Activated naive CD8-positive, alpha-beta T cell treated with anti-CD3 and anti-CD28 coated beads, Interleukin-2, amount 50 U/mL, for 16 hours (primary cell): ENCODE measurements around the gene PRSS53.

Experiments used
- DNase-seq: peaks from one replicate; pipeline ENCODE4 v3.0.0-alpha.2; 2020; ENCODE audit warnings: low read depth, low spot score

PRSS53 gene

GRCh38 chr16:31078597-31079341 is 10.0 kb downstream of the PRSS53 start:
- no peak for DNase-seq

DNA sequence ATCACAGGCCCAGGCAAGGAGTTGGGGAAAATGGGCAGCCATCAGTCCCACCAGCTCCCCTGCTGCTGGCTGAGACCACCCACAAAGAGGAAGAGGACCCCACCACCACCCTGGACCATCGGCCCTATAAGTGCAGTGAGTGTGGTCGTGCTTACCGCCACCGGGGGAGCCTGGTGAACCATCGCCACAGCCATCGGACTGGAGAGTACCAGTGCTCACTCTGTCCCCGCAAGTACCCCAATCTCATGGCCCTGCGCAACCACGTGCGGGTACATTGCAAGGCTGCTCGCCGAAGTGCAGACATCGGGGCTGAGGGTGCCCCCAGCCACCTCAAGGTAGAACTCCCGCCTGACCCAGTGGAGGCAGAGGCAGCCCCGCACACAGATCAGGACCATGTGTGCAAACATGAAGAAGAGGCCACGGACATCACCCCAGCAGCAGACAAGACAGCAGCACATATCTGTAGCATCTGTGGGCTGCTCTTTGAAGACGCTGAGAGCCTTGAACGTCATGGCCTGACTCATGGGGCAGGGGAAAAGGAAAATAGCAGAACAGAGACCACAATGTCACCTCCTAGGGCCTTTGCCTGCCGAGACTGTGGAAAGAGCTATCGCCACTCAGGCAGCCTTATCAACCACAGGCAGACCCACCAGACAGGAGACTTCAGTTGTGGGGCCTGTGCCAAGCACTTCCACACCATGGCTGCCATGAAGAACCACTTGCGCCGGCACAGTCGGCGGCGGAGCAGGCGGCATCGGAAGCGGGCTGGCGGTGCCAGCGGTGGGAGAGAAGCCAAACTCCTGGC is 10.9 kb downstream of the PRSS53 start:
- DNase-seq: no peak

DNA sequence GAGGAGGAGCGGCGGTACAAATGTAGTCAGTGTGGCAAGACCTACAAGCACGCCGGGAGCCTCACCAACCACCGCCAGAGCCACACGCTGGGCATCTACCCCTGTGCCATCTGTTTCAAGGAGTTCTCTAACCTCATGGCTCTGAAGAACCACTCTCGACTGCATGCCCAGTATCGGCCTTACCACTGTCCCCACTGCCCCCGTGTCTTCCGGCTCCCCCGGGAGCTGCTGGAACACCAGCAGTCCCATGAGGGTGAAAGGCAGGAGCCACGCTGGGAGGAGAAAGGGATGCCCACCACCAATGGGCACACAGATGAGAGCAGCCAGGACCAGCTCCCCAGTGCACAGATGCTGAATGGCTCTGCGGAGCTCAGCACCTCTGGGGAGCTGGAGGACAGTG is 11.7 kb downstream of the PRSS53 start:
- no peak for DNase-seq

GRCh38 chr16:31076319-31076718 is 12.4 kb downstream of the PRSS53 start:
- no peak for DNase-seq

- DNase-seq: no peak
These were observed 13.9 kb downstream of the PRSS53 start for GRCh38 chr16:31074814-31075183.

GRCh38 chr16:31073970-31074813 is 14.6 kb downstream of the PRSS53 start, which contains the start of the genes ZNF646 and ZNF668:
ZNF646 (plus strand) TSS chr16:31074422; CDS start chr16:31076325, 1,903 bp downstream.
ZNF668 (minus strand) TSS chr16:31074240; CDS start chr16:31064459, 9,781 bp downstream.
- peak; percentile 95 for DNase-seq

- peak; percentile 71 for DNase-seq
These were observed 15.4 kb downstream of the PRSS53 start for GRCh38 chr16:31073142-31073969.

DNA sequence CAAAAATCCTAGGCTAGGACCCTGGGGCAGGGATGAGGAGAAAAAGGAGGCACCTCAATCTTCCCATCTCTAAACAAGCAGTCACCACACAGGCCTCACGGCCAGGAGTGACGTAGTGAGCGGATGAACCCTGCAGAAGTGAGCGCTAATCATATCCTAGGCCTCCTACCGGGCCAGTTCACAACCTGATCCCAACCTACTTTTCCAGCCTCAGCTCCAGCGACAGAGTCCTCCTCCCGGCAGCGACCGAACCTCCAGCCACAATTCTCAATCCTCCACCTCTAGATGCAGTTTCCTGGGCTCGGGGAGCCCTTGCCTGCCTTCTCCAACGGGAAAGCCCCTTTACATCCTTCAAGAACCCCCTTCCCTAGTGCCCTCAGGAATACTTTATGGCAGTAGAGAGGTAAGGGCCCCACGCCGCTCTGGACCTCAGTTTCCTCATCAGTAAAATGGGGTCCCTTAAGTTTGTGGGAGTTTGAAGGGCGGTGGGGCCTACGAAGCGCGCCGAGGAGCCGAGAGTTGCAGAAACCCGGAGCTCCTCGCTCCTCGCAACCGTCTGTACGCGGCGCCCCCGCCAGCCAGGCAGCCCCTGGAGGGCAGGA is 16.1 kb downstream of the PRSS53 start:
- DNase-seq: no peak

DNA sequence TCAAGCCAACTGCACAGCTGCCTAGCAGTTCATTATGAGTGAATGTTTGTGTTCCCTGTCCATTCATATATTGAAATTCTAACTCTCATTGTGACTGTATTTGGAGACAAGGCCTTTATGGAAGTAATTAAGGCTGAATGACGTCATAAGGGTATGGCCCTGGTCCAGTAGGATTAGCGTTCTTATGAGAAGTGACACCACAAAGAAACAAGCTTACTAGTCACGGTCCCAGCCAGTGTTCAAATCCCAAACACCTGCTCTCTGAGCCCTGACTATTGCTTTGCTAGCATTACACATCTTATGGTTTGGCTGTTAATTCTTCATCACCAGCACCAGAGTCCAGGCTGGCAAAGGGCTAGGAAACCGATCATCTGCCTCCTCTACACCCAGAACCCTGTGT is 16.9 kb downstream of the PRSS53 start:
- DNase-seq: no peak

GRCh38 chr16:31067342-31067741 is 21.4 kb downstream of the PRSS53 start:
- no peak for DNase-seq

- DNase-seq: no peak
These were observed 23.8 kb downstream of the PRSS53 start for GRCh38 chr16:31064882-31065461.

DNA sequence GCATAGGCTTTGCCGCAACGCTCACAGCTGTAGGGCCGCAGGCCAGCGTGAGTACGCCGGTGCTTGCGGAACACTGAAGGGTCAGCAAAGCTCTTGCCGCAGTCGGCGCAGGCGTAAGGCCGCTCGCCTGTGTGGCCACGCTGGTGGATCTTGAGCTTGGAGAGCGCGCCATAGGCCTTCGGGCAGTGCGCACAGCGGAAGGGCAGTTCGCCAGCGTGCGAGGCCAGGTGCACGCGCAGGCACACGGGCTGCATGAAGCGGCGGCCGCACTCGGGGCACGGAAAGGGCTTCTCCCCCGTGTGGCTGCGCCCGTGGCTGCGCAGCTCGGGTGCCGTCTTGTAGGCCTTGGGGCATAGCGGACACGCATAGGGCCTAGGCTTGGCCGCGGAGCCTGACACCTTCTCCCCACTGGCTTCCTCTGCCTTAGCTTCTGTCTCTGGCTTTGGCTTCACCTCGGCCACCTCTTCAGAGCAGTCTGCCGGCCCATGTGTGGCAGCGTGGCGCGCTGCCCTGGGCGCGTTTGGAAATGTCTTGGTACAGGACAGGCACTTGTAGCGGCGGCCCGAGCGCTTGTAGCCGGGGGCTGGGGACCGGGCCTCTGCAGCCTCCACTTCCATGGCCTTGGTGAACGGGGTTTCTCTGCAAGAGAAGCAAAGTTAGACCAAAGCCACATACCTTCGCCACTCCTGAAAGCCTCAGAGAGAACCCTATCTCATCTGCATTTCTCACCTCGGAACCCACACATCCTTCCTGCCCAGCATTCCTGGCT is 24.7 kb downstream of the PRSS53 start:
- DNase-seq: no peak

GRCh38 chr16:31063495-31063842 is 25.3 kb downstream of the PRSS53 start:
- DNase-seq: no peak

DNA sequence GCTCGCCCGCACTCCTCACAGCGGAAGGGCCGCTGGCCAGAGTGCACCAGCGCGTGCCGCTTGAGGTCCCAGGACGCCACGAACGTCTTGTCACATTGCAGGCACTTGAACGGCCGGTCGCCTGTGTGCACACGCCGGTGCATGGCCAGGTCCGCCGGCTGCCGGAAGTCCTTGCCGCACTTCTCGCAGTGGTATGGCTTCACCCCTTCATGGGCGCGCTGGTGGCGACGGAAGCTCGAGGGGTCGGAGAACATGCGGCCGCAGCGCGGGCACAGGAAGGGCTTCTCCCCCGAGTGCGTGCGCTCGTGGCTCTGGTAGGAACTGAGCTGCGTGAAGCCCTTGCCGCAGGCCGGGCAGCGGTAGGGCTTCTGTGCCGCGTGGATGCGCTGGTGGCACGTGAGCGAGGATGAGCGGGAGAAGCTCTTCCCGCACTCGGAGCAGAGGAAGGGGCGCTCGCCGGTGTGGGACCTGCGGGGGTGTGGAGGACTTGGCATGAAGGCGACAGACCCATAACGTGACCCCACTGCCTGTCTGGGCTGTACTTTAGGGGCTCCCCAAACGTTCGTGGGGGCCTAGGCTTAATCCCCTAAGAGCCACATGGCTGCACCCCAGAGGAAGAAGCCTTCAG is 26.8 kb downstream of the PRSS53 start:
- DNase-seq: no peak

- no peak for DNase-seq
These were observed 27.5 kb downstream of the PRSS53 start for GRCh38 chr16:31061126-31061812.

DNA sequence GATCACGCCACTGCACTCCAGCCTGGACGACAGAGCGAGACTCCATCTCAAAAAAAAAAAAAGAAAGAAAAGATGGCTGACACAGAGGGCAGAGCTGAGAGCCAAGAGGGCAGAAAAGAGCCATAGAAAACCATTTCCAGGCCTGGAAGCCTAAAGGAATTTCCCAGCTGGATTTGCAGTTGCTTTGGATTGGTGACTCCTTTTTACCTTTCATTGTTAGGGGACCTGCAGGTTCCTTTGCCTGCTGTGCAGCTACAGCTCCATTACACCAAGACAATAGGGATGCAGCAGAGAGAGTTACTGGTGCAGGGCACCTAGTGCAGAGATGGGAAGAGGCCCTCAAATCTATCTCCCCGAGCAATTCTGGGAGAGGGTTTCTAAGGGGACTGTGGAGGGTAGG is 33.1 kb downstream of the PRSS53 start:
- DNase-seq: no peak

- DNase-seq: no peak
These were observed 36.6 kb downstream of the PRSS53 start for GRCh38 chr16:31052114-31052513.

- no peak for DNase-seq
These were observed 38.3 kb downstream of the PRSS53 start for GRCh38 chr16:31050280-31051030.
